ENCODE results near the gene PAPLN. TPM values are rescaled to one million over a fixed set of nuclear protein-coding genes. Genes with fewer than 3 reads are reported as not detected.

PAPLN gene
- total and polyA plus RNA-seq, 9 donors, result 0.58 to 4.2 (median 1.1) TPM

DNA sequence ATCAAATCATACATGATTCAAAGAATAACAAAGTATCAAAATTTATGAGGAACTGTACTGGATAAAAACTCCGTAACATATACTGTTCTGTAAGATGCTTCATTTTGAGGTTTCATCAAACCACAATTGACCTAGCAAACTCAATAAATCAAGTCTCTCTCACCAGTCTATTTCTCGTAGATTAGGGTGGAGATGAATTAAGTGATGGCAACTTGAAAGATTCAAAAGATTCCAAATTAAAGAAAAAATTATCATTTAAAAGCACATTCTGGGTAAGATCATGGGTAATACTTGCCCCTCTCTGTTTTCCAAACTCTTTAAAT lies 74.4 kb downstream of the PAPLN start:
- Histone ChIP-seq H3K27ac (ENCODE audit: low read length) (no peak overlapping the region), H3K4me3 (ENCODE audit: low read length) (no peak overlapping the region), H3K36me3 (ENCODE audit: control insufficient read depth, insufficient read depth, low read length) (peaks cover 5% of the 10 kb centered on the region), H3K9me3 (replicated peaks; ENCODE audit: control insufficient read depth, low read depth, low read length) (no peaks in the 10 kb centered on the region), H3K27me3 (ENCODE audit: control insufficient read depth, insufficient read depth, low read length) (no peaks in the 10 kb centered on the region), H3K4me1 (ENCODE audit: control insufficient read depth, insufficient read depth, low read length) (no peaks in the 10 kb centered on the region)
- no CpG with 5 or more reads among the region's 2 CpGs for WGBS (ENCODE audit: insufficient coverage)
- DNase-seq, result no peak

- DNase-seq, result no peak
- H3K9me3 ChIP-seq (replicated peaks; ENCODE audit: control insufficient read depth, low read depth, low read length), result no peaks in the 10 kb centered on the region
- WGBS (ENCODE audit: insufficient coverage), result no CpG with 5 or more reads among the region's 3 CpGs
- no peak overlapping the region for H3K4me3 ChIP-seq (ENCODE audit: low read length)
- no peaks in the 10 kb centered on the region for H3K4me1 ChIP-seq (ENCODE audit: control insufficient read depth, insufficient read depth, low read length)
- H3K36me3 ChIP-seq (ENCODE audit: control insufficient read depth, insufficient read depth, low read length), result peaks cover 3% of the 10 kb centered on the region
- H3K27ac ChIP-seq (ENCODE audit: low read length), result no peak overlapping the region
- H3K27me3 ChIP-seq (ENCODE audit: control insufficient read depth, insufficient read depth, low read length), result no peaks in the 10 kb centered on the region
Observed at GRCh38 chr14:73312687-73313086, 75.4 kb downstream of the PAPLN start.

DNA sequence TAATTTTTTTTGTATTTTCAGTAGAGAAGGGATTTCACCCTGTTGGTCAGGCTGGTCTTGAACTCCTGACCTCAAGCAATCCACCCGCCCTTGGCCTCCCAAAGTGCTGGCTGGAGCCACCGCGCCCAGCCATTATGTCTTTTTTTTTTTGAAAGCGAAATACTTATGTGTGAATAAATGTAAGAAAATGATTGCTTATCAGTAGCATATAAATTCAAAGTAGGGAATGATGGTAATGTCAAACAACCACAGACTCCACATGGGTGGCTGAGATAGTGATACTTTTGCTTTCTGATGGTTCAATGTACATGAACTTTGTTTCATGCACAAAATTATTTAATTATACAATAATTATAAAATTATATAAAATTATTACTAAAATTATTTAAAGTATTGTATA lies 75.8 kb downstream of the PAPLN start:
- no peak overlapping the region for H3K27ac ChIP-seq (ENCODE audit: low read length)
- no peaks in the 10 kb centered on the region for H3K27me3 ChIP-seq (ENCODE audit: control insufficient read depth, insufficient read depth, low read length)
- no peak overlapping the region for H3K4me3 ChIP-seq (ENCODE audit: low read length)
- no peak for DNase-seq
- H3K4me1 ChIP-seq (ENCODE audit: control insufficient read depth, insufficient read depth, low read length), result no peaks in the 10 kb centered on the region
- no peaks in the 10 kb centered on the region for H3K9me3 ChIP-seq (replicated peaks; ENCODE audit: control insufficient read depth, low read depth, low read length)
- H3K36me3 ChIP-seq (ENCODE audit: control insufficient read depth, insufficient read depth, low read length), result peaks cover under 1% of the 10 kb centered on the region
- WGBS (ENCODE audit: insufficient coverage), result no CpG with 5 or more reads among the region's 4 CpGs

- Histone ChIP-seq H3K4me3 (ENCODE audit: low read length) (no peak overlapping the region), H3K4me1 (ENCODE audit: control insufficient read depth, insufficient read depth, low read length) (no peaks in the 10 kb centered on the region), H3K27me3 (ENCODE audit: control insufficient read depth, insufficient read depth, low read length) (no peaks in the 10 kb centered on the region), H3K9me3 (replicated peaks; ENCODE audit: control insufficient read depth, low read depth, low read length) (no peaks in the 10 kb centered on the region), H3K36me3 (ENCODE audit: control insufficient read depth, insufficient read depth, low read length) (no peaks in the 10 kb centered on the region), H3K27ac (ENCODE audit: low read length) (no peak overlapping the region)
- DNase-seq, result no peak
- no CpG with 5 or more reads among the region's 3 CpGs for WGBS (ENCODE audit: insufficient coverage)
Observed at GRCh38 chr14:73323896-73324399, 86.6 kb downstream of the PAPLN start.

Other genes starting within 250 kb of the PAPLN start
- 8.4 TPM for gene ZFYVE1, start 210.4 kb upstream of the PAPLN start, total RNA-seq
- gene ZFYVE1, start 210.4 kb upstream of the PAPLN start, polyA plus RNA-seq (ENCODE audit: insufficient read depth in 1 of 8, insufficient read length in 8 of 8, low replicate concordance in 1 of 8), result 10 to 100 TPM; 11.2 to 15.3 (median 12.8) TPM
- gene RBM25, start 179.0 kb upstream of the PAPLN start, total RNA-seq, result 36.5 TPM
- 10 to 100 TPM; 64.0 to 93.5 (median 76.8) TPM for gene RBM25, start 179.0 kb upstream of the PAPLN start, polyA plus RNA-seq (ENCODE audit: insufficient read depth in 1 of 8, insufficient read length in 8 of 8, low replicate concordance in 1 of 8)
- gene PSEN1, start 101.0 kb upstream of the PAPLN start, total RNA-seq, result 32.3 TPM
- 10 to 100 TPM; 27.4 to 36.1 (median 30.4) TPM for gene PSEN1, start 101.0 kb upstream of the PAPLN start, polyA plus RNA-seq (ENCODE audit: insufficient read depth in 1 of 8, insufficient read length in 8 of 8, low replicate concordance in 1 of 8)
- 15.1 TPM for gene NUMB, start 221.0 kb downstream of the PAPLN start, total RNA-seq
- gene NUMB, start 221.0 kb downstream of the PAPLN start, polyA plus RNA-seq (ENCODE audit: insufficient read depth in 1 of 8, insufficient read length in 8 of 8, low replicate concordance in 1 of 8), result 10 to 100 TPM; 24.7 to 38.7 (median 31.0) TPM

All from muscle of leg (tissue), 11 donors.